Neuron (in vitro differentiated cells): ENCODE data around the gene RINT1.
"Not testable (repeated sequence)": the region's sequence is repeated elsewhere in the genome, so short reads cannot be mapped to it uniquely, and the experiment has no call there.

ENCODE experiments used
- H2AFZ ChIP-seq: one replicate; pipeline ENCODE4 v1.6.1; 2013; ENCODE audit warnings: low read depth, mild to moderate bottlenecking, inconsistent platforms, low read length, moderate library complexity
- H3K27me3 ChIP-seq: one replicate; pipeline ENCODE4 v1.6.1; 2013; ENCODE audit warnings: low read length; ENCODE audit not compliant: insufficient read depth
- H3K36me3 ChIP-seq: one replicate; pipeline ENCODE4 v1.6.1; 2013; ENCODE audit warnings: low read length; ENCODE audit not compliant: insufficient read depth
- H3K4me1 ChIP-seq: one replicate; pipeline ENCODE4 v1.6.1; 2013; ENCODE audit warnings: low read length; ENCODE audit not compliant: insufficient read depth
- H3K4me3 ChIP-seq: 2 replicates; pipeline ENCODE4 v1.5.1; 2013; ENCODE audit warnings: mild to moderate bottlenecking, low read length, moderate library complexity
- H3K9me3 ChIP-seq: one replicate; pipeline ENCODE4 v1.6.1; 2013; ENCODE audit warnings: low read length

RINT1 gene

DNA sequence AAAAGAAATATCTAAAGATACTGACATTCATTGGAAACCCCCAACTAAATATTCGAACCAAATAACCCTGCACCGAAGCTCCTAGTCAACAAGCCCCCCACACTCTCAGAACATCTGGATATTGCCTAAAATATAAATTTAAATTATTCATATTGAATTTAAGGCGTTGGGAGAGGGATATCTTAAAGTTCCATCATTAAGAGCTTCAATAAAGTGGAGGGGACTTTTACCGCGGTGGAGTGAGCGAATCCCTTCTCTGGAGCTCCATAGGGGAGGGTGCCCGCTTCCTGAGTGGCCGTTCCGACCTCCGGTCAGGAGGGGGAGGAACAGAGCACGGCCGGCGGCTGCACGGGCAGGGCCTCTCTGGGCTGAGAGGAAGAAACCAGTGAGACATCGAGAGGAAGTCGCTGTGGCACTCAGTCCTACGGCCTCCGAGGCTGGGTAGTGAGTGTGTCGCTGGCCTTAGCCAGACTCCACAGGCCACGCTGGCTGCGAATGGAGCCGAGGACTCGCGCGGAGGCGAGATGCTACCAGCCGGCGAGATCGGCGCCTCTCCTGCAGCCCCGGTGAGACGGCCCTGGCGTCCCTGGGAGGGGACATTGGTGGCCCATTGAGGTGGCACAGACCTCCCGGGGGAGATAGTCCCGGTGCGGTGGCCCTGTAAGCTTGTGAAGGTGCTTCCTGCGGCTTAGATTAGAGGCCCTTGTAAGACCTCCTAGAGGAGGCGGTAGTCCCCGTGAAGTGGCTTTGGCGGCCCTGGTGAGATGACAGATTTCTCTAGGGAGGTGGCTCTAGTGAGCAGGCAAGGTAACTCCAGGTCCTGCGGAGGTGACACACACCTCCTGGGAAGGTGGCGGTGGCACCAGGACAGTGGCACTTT lies at the start of gene RINT1:
TSS of gene RINT1 (plus strand) at position 410 of the 880 bp plus-strand sequence. CDS start at position 525, 115 bp downstream.
- Histone ChIP-seq H3K4me3 (peak within 1 kb of the TSS; percentile 83), H3K9me3 (no peaks in the 10 kb centered on the region), H3K4me1 (peaks cover 13% of the 10 kb centered on the region), H3K36me3 (peaks cover 10% of the 10 kb centered on the region), H3K27me3 (no peaks in the 10 kb centered on the region), H2AFZ (peak within 1 kb of the TSS; percentile 92)

DNA sequence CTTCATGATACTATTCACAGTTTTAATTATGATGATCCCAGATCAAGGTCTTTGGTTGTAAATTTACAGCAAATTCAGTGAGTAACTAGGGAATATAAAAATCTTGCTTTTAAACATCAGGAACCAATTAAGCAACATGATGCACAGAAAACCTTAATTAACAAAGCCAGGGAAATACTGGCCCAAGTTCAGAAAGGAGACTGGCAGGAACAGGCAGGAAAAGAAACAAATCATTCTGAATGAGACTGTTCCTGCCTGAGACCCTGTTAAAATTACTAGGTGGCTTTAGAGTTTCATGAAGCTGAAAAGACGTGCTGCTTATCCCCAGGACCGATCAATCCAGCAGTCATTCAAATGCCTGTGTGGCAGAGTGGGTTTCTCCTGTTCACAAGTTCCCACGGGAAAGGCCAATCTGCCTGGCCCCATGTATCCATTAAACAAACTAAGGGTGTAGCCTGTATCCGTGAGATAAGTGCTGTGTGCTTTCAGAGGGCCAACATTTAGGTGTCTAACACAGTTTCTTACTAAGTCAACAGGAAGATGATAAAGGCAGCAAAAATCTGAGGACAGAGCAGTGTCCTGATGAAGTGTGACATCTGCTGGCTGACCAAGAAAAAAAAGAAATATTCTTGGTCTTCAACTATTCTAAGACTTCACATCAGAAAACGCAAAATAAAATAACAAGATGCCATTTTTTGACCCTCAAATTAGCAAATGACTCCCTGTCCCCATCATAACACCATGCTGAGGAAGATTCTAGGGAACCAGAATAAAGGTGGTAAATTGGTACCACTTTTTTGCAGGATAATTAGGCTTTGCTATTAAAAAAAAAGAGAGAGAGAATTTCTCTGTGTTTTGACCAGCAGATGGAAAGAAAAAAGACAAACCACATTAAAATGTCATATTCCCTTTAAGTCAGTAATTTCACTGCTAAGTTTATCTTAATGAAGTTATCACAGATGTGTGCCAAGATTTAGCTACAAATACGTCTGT lies 44.1 kb upstream of the RINT1 start:
- H3K4me3 ChIP-seq = no peak overlapping the region

DNA sequence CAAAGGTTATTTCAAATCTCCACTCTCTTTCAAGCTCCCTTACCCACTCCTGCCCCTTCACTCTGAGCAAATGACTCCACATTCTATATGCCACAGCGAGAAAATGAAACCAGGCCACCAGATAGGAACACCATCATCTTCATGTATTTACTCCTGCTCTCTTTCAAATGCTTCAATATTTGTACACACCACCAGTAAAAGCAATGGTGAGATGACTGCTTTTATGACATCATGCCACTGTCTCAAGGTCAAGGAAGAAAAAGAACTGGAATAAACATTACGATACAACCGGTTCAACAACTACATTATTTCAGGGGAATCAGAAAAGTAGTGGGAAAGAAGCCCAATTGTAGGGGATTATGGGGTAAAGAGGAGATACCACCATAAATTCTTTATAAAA lies 42.6 kb upstream of the RINT1 start:
- Histone ChIP-seq H2AFZ (no peak overlapping the region), H3K4me1 (no peaks in the 10 kb centered on the region), H3K9me3 (peaks cover 2% of the 10 kb centered on the region), H3K4me3 (no peak overlapping the region), H3K36me3 (peaks cover 16% of the 10 kb centered on the region), H3K27me3 (no peaks in the 10 kb centered on the region)

More for the DNA sequence above, 44.1 kb upstream of the RINT1 start:
- Histone ChIP-seq H3K9me3 (peaks cover 2% of the 10 kb centered on the region), H3K36me3 (peaks cover 16% of the 10 kb centered on the region), H2AFZ (no peak overlapping the region), H3K4me1 (no peaks in the 10 kb centered on the region), H3K27me3 (no peaks in the 10 kb centered on the region)

DNA sequence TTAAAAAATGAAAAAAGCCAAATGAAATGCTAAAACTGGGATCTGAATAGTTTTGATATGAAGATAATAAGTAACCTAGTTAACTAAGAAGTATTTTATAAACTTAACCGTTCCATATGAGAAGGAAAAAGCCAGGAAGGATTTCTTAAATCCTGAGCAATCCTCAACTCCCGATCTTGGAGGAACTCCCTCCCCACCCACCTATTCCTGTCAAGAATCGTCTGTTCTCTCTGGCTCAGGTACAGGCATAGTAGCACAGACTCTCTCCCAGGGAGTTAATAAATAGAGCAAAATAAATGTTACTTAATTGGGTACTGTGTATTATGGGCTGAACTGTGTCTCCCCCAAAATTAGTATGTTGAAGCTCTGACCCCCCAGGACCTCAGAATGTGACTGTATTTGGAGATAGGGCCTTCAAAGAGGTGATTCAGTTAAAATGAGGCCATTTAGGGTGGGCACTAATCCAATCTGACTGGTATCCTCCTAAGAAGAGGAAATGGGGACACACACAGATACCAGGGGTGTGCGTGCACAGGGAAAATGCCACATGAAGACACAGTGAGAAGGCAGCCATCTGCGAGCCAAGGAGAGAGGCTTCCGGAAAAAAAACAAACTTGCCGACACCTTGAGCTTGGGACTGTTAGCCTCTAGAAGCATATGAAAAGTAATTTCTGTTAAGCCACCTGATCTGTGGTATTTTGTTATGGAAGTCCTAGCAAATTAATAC lies 38.6 kb upstream of the RINT1 start:
- Histone ChIP-seq H3K4me1 (no peaks in the 10 kb centered on the region), H3K36me3 (peaks cover 4% of the 10 kb centered on the region), H3K27me3 (no peaks in the 10 kb centered on the region), H3K4me3 (no peak overlapping the region), H3K9me3 (no peaks in the 10 kb centered on the region), H2AFZ (no peak overlapping the region)

DNA sequence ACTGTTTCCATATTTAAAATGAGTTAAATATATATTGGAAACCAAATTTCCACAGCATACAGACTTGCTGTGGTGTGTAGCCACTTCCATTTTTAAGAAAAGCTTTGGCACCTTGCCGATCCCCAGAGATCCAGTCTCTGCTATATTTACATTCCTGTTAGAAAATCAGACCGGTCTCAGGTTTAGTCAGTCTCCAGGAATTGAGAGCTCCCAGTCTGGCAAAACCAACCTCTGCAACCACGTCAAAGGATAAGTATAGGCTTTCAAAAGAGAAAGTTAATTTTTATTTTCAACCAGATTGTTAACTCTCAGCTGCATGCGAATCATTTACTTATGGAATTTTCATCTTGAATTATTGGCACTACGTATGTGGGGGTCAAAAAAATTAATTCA lies 38.1 kb upstream of the RINT1 start:
- Histone ChIP-seq H3K36me3 (peaks cover 4% of the 10 kb centered on the region), H2AFZ (no peak overlapping the region), H3K9me3 (no peaks in the 10 kb centered on the region), H3K4me3 (no peak overlapping the region), H3K27me3 (no peaks in the 10 kb centered on the region), H3K4me1 (no peaks in the 10 kb centered on the region)

DNA sequence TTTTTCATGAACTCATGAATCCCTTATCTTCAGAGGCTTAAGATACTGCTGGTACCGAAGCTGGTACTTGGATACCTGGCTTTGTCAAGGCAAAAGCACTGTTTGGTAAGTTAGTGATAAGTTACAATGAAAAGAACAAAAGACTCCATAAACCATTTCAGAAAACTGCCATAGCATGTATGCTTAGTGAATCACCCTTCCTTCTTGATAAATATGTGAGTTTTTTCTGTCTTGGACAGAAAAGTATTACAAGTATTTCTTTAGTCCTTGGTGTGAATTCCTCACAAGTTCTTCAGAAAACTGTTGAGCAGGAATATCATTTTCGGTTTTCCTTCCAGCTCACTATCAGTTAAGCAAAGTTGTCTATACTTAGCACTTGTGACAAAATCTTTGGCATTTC lies 35.5 kb upstream of the RINT1 start:
- H3K9me3 ChIP-seq = no peaks in the 10 kb centered on the region
- H3K27me3 ChIP-seq = no peaks in the 10 kb centered on the region
- H3K36me3 ChIP-seq = peaks cover 16% of the 10 kb centered on the region
- no peak overlapping the region for H2AFZ ChIP-seq
- H3K4me1 ChIP-seq = no peaks in the 10 kb centered on the region
- H3K4me3 ChIP-seq = no peak overlapping the region

DNA sequence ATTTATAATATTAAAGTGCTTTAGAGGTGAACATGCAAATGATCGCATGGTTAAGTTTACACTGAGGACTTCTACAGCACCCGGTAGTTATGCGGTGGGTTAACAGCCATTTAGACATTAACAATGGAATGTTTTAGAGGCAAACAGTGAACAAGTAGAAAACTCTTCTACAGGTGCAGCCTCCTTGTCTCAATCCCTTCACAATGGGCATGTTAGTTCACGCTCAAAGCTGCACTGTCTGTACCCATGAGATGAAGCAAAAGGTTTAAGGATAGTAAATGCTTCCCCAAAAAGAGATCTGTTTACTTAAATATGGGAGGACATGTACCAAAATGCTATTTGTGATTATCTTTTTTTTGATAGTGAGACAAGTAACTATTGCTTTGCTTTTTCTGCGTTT lies 35.0 kb upstream of the RINT1 start:
- no peaks in the 10 kb centered on the region for H3K27me3 ChIP-seq
- H3K36me3 ChIP-seq = peaks cover 18% of the 10 kb centered on the region
- H3K4me3 ChIP-seq = no peak overlapping the region
- no peak overlapping the region for H2AFZ ChIP-seq
- no peaks in the 10 kb centered on the region for H3K4me1 ChIP-seq
- H3K9me3 ChIP-seq = no peaks in the 10 kb centered on the region

DNA sequence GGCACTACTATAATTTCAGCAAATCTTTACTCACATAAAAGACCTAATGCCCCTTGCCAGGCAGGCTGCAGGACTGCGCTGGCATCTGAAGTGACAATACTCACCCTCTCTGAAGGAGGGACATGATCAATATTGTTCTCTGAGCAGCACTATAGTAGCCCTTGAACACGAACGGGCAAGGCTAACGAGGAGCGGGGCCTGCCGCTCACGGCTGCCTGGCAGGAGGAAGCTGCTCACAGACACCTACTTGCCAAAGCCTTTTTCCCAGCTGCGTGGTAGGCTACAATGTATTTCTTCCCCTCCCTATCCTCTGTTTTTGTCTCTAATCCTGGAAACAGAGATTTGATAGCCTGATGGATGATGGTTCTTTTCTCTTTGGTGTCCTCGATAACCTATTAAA lies 29.8 kb upstream of the RINT1 start:
- no peak overlapping the region for H2AFZ ChIP-seq
- no peaks in the 10 kb centered on the region for H3K27me3 ChIP-seq

DNA sequence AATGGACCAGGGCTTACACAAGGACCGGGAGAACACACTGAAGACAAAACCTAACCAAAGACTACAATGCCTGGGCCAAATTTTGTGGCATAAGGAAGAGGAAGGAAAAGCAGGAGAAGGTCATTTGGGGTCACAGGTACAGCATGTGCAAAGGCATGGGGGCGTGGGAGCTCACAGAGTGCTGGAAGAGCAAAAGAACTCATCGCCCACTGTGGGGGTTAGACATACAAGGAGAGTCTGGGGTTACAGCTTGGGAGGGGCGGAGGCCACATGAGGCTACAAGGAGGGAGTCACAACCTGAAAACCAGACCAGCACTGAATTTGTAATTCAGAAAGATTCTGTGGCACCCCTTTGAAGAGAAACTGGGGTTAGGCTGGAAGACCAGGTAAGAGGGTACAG lies 19.6 kb upstream of the RINT1 start:
- Histone ChIP-seq H3K4me1 (no peaks in the 10 kb centered on the region), H3K9me3 (peaks cover 5% of the 10 kb centered on the region), H3K36me3 (peaks cover 15% of the 10 kb centered on the region), H2AFZ (no peak overlapping the region), H3K4me3 (no peak overlapping the region), H3K27me3 (no peaks in the 10 kb centered on the region)

More for the DNA sequence above, 29.8 kb upstream of the RINT1 start:
- Histone ChIP-seq H3K4me3 (no peak overlapping the region), H3K36me3 (peaks cover 46% of the 10 kb centered on the region), H3K4me1 (no peaks in the 10 kb centered on the region), H3K9me3 (no peaks in the 10 kb centered on the region)

DNA sequence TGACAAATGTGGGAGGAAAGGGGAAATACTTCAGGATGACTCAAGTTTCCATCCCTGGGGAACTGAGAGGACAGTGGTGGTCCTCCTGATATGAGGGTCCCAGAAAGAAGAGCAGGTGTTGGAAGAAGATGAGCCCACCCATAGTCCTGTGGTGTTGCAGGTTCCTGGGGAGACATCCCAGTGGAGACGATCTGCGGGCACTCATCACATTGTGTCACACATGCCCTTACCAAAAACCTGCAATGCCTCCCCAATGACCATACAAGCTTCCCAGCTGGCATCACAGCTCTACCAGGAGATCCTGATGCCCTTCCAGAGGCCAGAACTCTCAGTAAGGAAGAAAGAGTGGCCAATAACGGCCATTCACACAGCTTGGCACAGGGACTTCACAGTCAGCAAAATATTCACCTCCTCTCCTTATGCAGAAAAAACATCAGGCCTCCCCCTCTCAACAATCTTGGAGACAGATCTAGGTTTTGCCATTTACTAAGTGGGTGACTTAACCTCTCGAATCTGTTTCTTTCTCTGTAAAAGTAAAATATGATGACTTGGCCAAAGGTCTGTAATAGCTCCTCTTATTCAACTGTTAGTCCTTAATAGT lies 19.0 kb upstream of the RINT1 start:
- Histone ChIP-seq H3K36me3 (peaks cover 13% of the 10 kb centered on the region), H3K27me3 (no peaks in the 10 kb centered on the region), H3K4me3 (no peak overlapping the region), H2AFZ (no peak overlapping the region), H3K4me1 (no peaks in the 10 kb centered on the region), H3K9me3 (peaks cover 4% of the 10 kb centered on the region)

DNA sequence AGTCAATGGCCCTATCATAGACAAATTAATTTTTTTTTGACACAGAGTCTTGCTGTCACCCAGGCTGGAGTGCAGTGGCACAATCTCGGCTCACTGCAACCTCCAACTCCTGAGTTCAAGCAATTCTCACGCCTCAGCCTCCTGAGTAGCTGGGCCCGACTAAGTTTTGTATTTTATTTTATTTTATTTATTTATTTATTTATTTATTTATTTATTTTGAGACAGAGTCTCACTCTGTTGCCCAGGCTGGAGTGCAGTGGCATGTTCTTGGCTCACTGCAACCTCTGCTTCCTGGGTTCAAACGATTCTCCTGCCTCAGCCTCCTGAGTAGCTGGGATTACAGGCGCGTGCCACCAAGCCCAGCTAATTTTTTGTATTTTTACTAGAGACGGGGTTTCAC lies 16.4 kb upstream of the RINT1 start:
- not testable (repeated sequence) for H3K27me3 ChIP-seq, H3K9me3 ChIP-seq, H3K4me3 ChIP-seq, H3K4me1 ChIP-seq, H2AFZ ChIP-seq
- H3K36me3 ChIP-seq = peaks cover 13% of the 10 kb centered on the region

DNA sequence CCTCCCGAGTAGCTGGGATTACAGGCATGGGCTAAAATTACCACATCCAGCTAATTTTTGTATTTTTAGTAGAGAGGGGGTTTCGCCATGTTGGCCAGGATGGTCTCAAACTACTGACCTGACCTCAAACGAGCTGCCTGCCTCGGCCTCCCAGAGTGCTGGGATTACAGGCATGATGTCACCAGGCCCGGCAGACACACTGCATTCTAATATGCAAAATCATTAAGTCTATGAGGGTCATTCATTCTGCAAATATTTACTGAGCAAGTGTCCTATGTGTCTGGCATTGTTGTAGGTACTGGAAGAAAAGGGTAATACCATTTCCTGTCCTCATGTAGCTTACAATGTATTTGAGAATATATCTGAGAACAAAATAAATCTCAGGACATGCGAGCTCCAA lies 12.6 kb upstream of the RINT1 start:
- peaks cover 8% of the 10 kb centered on the region for H3K36me3 ChIP-seq
- H3K9me3 ChIP-seq = peaks cover 2% of the 10 kb centered on the region
- H2AFZ ChIP-seq = no peak overlapping the region
- H3K27me3 ChIP-seq = no peaks in the 10 kb centered on the region
- H3K4me3 ChIP-seq = no peak overlapping the region
- H3K4me1 ChIP-seq = peaks cover 8% of the 10 kb centered on the region
